GM12872 (cell line): ENCODE data around the gene IGFALS.

Experiments used
- TF ChIP-seq, protein P1 (sequence below): IDR thresholded peaks from 3 replicates; pipeline ENCODE4 v1.5.1; 2011; ENCODE audit warnings: low read depth, mild to moderate bottlenecking, low read length, moderate library complexity; ENCODE audit not compliant: insufficient read depth

IGFALS gene

DNA sequence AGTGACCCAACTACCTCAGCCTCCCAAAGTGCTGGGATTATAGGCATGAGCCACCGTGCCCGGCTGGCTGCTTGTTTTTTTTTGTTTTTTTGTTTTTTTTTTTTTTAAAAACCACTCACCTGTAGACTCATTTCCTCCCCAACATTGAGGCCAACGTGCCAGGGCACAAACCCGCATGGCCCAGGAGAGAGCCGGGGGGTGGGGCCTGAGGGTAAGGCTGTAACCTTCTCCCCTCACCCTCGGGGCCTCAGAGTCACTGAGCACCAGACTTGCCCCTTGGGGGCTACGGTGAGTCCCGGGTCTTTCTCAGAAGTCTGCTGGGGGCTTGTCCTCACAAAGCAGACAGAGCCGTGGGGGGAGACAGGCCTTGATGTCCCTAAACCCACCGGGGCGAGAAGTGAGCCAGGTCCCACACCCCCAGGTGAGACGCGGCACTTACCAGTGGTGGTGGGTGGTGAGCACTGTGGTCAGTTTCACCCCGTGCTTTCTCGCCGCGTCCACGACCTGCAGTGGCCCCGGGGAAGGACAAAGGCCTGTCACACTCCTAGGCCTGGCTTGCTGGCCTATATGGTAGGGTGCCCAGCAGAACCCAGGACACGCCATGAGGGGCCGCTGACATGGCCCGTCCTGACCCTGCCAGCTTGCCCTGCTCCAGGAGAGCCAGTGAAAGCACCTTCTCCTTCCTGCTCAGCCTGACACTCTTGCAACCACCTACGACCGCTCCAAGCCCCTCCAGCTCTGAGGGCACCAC lies 28.5 kb upstream of the IGFALS start:
- TF ChIP-seq, protein P1, sequence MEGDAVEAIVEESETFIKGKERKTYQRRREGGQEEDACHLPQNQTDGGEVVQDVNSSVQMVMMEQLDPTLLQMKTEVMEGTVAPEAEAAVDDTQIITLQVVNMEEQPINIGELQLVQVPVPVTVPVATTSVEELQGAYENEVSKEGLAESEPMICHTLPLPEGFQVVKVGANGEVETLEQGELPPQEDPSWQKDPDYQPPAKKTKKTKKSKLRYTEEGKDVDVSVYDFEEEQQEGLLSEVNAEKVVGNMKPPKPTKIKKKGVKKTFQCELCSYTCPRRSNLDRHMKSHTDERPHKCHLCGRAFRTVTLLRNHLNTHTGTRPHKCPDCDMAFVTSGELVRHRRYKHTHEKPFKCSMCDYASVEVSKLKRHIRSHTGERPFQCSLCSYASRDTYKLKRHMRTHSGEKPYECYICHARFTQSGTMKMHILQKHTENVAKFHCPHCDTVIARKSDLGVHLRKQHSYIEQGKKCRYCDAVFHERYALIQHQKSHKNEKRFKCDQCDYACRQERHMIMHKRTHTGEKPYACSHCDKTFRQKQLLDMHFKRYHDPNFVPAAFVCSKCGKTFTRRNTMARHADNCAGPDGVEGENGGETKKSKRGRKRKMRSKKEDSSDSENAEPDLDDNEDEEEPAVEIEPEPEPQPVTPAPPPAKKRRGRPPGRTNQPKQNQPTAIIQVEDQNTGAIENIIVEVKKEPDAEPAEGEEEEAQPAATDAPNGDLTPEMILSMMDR: no peak

DNA sequence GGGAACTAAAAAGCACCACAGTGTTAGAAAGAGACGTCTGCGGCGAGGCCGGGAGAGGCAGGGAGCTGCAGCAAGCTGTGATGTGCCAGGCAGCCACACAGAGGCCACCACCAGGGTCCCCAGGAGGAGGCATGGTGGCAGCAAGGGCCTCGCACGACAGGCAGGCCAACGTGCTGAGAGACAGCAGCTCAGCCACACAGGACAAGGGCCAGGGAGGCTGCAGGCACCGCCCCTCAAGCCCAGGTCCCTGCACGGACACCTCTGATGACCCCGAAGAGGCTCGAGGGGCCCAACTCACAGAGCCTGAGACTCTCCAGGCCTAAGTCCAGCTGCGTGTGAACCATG lies 27.4 kb upstream of the IGFALS start:
- TF ChIP-seq, protein P1: no peak

DNA sequence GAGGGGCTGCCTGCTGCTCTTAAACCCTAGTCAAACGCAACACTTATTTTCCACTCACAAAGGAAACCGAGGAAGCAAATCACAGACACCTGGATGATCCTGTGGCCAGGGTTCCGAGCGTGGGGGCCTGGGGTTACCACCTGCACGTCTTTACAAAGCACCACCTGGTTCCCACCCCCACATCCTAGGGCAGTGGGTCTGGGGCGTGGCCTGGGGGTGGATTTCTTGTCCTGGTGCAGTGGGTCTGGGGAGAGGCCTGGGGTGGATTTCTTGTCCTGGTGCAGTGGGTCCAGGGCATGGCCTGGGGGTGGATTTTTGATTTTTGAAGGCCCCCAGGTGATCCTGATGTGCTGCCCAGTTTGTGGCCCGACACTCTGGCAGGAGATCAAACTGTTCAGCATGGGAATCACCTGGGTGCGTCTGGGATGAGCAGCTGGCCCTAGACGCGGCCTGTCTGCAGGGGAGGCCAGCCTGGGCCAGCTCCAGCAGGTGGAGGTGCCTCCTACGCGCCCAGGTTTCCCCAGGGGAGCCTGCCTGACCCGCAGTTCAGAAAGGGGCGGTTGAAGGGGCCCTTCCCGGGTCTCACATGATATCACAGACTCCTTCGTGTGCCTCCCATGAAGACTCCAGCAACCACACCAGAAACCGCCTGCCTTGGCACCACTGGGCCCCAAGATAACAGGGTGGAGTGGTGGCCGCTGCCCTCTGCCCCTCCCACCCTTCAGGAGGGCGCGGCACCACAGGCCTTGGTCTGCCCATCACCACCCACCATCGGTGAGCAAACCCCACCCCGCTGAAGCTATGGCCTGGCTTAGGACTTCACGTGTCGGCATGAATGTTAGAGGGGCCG lies 26.8 kb upstream of the IGFALS start:
- TF ChIP-seq, protein P1: no peak

DNA sequence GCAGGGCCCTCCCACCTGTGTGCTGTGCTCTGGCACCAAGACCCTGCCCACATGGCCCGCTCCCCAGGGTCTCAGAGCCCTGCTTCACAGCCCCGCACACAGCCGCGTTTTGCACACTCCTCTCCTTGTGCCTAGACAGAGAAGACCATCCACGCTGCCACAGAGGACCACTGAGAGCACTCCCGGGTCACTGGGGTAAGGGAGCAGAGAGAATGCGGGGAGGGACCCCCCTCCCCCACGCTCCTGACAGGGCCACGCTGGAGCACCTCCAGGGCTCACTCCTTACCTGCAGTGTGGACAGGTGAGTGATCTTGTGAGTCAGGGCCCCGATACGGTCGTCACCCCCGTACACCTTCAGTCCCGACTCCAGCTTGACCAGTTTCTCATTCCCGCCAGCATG lies 26.1 kb upstream of the IGFALS start:
- TF ChIP-seq, protein P1: no peak

DNA sequence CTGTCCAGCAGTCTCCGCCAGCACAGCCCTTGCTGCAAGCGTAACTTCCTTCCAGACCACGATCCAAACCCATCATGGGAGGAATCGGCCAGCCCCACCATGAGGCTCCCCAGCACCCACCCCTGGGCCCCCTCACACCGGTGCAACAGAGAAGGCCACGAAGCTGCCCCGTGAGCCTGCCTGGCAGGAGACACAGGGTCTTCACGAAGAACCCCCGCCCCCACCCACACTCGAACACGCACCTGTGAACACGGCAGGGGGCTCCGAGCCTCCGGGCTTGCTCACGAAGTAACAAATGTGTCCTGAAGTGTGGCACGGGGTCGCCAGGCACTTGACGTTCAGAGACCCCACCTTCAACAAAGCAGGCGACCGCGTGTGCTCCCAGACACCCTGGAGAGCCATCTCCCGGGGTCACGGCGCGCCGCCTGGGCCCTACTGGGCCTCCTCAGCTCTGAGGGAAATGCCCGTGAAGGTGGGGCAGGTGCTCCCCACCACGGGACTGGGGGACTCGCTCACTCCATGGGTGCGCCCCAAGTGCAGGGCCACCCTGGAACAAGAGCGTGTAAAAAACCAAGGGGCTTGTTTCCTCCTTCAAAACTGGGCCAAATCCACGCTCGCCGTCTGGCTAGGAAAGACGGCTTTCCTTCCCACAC lies 25.5 kb upstream of the IGFALS start:
- TF ChIP-seq, protein P1: no peak

DNA sequence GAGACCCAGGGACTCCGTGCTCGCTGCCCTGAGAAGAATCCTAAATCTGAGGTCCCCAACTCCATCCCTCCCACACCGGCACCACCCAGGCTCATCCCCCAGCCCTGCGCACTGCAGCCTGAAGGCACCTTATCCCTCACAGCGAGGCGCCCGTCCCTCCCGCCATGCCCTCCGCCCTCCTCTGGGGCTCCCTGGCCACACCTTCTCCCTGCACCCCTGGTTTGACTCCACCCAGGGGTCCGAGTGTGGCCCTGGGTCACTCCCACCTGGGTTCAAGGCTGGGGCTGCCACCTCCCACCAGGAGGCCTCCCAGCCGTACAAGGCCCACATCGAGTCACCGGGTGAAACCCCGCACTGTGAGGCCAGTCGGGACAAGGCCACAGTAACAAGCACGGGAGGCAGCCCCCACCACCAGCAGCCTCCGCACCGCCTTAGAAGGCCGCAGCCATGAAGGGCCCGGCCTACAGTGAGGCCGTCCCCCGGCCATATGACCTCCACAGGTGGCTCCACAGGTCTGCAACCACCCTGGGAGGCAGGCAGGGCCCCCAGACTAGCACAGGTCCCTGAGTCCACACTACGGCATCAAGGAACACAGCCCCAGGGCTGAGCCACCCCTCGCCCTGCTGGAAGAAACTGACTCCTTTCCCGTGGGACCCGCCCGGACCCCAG lies 24.8 kb upstream of the IGFALS start:
- TF ChIP-seq, protein P1: no peak

DNA sequence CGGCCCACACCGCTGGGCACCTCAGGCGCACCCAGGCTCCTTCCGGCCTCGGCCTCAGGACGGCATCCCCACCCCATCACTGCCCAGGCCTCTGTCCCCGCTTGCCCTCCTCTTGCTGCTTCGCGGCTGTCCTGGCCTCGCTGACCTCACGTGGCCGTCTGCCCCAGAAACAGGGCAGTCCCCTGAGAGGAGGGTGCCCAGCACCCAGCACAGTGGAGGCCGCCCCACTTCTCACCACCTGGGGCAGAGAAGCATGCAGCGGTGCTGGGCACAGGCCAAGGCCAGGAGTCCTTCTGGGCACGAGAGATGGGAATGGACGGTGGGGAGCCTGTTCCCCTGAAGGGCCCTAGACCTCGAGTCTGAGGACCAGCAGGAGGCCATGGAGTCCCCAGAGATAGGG lies 24.2 kb upstream of the IGFALS start:
- TF ChIP-seq, protein P1: no peak
